B cell (primary cell): ENCODE results near the gene SNRPB. TPM values are rescaled to one million over a fixed set of nuclear protein-coding genes. Genes with fewer than 3 reads are reported as not detected.
A peak's percentile ranks its signal among the peaks of the same experiment; 100 is the strongest.

Experiments used
- ATAC-seq: fragments of 200-7000 bp; cut with Tn5 transposase; one replicate; pipeline ENCODE4 v1.10.0; 2021; ENCODE audit warnings: low read depth, mild to moderate bottlenecking, moderate number of reproducible peaks, moderate library complexity
- CTCF ChIA-PET: fragments of 350-600 bp; sonication (Branson Sonifier 250); formaldehyde crosslinking; loops from one replicate; lab custom pipeline; 2021; ENCODE audit warnings: antibody characterized with exemption, inconsistent platforms; lab: Charles Lee
- POLR2A ChIA-PET: fragments of 350-600 bp; sonication (Branson Sonifier 250); formaldehyde crosslinking; loops from one replicate; lab custom pipeline; 2021; ENCODE audit warnings: antibody characterized with exemption; lab: Charles Lee
- DNase-seq: peaks from one replicate; pipeline ENCODE4 v3.0.0; 2013
- H2AFZ ChIP-seq: 2 replicates; pipeline ENCODE4 v1.6.1; 2012; ENCODE audit warnings: mild to moderate bottlenecking, low read depth, low read length; ENCODE audit not compliant: insufficient read depth, poor library complexity, severe bottlenecking
- H3K27ac ChIP-seq, 2 donors: 1 replicate in 1 of 2; 2 replicates in 1 of 2; pipeline ENCODE4 v1.5.1; 2012 to 2013; ENCODE audit warnings: low read length in 2 of 2, mild to moderate bottlenecking in 2 of 2, moderate library complexity in 1 of 2
- H3K27me3 ChIP-seq, 4 experiments: fragments of 200-600 bp in 1 of 4; sonication (generic) in 1 of 4; replicated peaks in 1 of 4; 1 replicate in 2 of 4; 2 replicates in 2 of 4; pipeline versions ENCODE4 v1.6.1 to v1.7.0; 2013 to 2016; ENCODE audit warnings: low read length in 3 of 4, mild to moderate bottlenecking in 2 of 4, mixed read lengths in 1 of 4, moderate library complexity in 1 of 4; ENCODE audit not compliant: insufficient read depth in 4 of 4, control insufficient read depth in 3 of 4; ENCODE audit errors: control extremely low read depth in 1 of 4
- H3K36me3 ChIP-seq, 2 experiments: replicated peaks in 1 of 2; 1 replicate in 1 of 2; 2 replicates in 1 of 2; pipeline versions ENCODE4 v1.6.1 to v1.7.1; 2013; ENCODE audit warnings: low read length in 1 of 2; ENCODE audit not compliant: insufficient read depth in 2 of 2, control insufficient read depth in 1 of 2; ENCODE audit errors: control extremely low read depth in 1 of 2, extremely low read depth in 1 of 2
- H3K4me1 ChIP-seq, 2 donors: fragments of 200-600 bp in 1 of 2; sonication (generic) in 1 of 2; 1 replicate in 1 of 2; 2 replicates in 1 of 2; pipeline versions ENCODE4 v1.5.1 to v1.6.1; 2013 to 2017; ENCODE audit warnings: low read length in 2 of 2; ENCODE audit not compliant: control insufficient read depth in 2 of 2, insufficient read depth in 2 of 2
- H3K4me2 ChIP-seq: replicated peaks from 2 replicates; pipeline ENCODE3; 2012; ENCODE audit warnings: mild to moderate bottlenecking, low read depth, low read length; ENCODE audit not compliant: poor library complexity, severe bottlenecking
- H3K4me3 ChIP-seq, 5 experiments: fragments of 200-600 bp in 1 of 5; sonication (generic) in 1 of 5; 1 replicate in 3 of 5; 2 replicates in 2 of 5; pipeline versions ENCODE4 v1.5.1 to v1.7.0; 2011 to 2016; ENCODE audit warnings: low read length in 4 of 5, mild to moderate bottlenecking in 4 of 5, low read depth in 2 of 5, control low read depth in 1 of 5, moderate library complexity in 1 of 5; ENCODE audit not compliant: insufficient read depth in 1 of 5; ENCODE audit errors: control extremely low read depth in 1 of 5, extremely low read depth in 1 of 5
- H3K79me2 ChIP-seq: fragments of 200-600 bp; sonication (generic); one replicate; pipeline ENCODE4 v1.6.0; 2016; ENCODE audit warnings: low read length; ENCODE audit not compliant: control insufficient read depth, insufficient read depth
- H3K9ac ChIP-seq: fragments of 200-600 bp; sonication (generic); 2 replicates; pipeline ENCODE4 v1.6.1; 2017; ENCODE audit warnings: mild to moderate bottlenecking, low read length, moderate library complexity
- H3K9me3 ChIP-seq, 3 donors: one replicate each; pipeline versions ENCODE4 v1.6.1 to v1.7.1; 2013; ENCODE audit warnings: low read length in 2 of 3; ENCODE audit not compliant: control insufficient read depth in 2 of 3, insufficient read depth in 1 of 3; ENCODE audit errors: control extremely low read depth in 1 of 3
- H4K20me1 ChIP-seq: 2 replicates; pipeline ENCODE4 v1.6.0; 2012; ENCODE audit warnings: mild to moderate bottlenecking, low read length; ENCODE audit not compliant: insufficient read depth, control insufficient read depth, poor library complexity, severe bottlenecking
- H3K27ac Mint-ChIP-seq: one replicate; pipeline ENCODE4 v1.8.0; 2021; ENCODE audit warnings: mixed read lengths
- H3K27me3 Mint-ChIP-seq: one replicate; pipeline ENCODE4 v1.8.0; 2021; ENCODE audit warnings: mixed read lengths
- H3K4me1 Mint-ChIP-seq: one replicate; pipeline ENCODE4 v1.8.0; 2021; ENCODE audit warnings: mixed read lengths
- H3K4me3 Mint-ChIP-seq: one replicate; pipeline ENCODE4 v1.8.0; 2021; ENCODE audit warnings: mixed read lengths
- H3K9me3 Mint-ChIP-seq: one replicate; pipeline ENCODE4 v1.8.0; 2022; ENCODE audit warnings: mixed read lengths; ENCODE audit not compliant: insufficient read depth
- EZH2 ChIP-seq: IDR thresholded peaks from 2 replicates; pipeline ENCODE4 v1.6.1; 2012; ENCODE audit warnings: borderline replicate concordance, low read depth, mild to moderate bottlenecking, moderate library complexity, low read length; ENCODE audit not compliant: insufficient read depth, poor library complexity, severe bottlenecking
- WGBS: methylation state at CpG from one replicate; pipeline ENCODE4 v1.1.5; 2013; ENCODE audit warnings: missing lambda C conversion rate; ENCODE audit not compliant: insufficient coverage; 5-methylcytosine and 5-hydroxymethylcytosine counted together
- intact Hi-C: fragments of 100-400 bp; cut with micrococcal nuclease; formaldehyde crosslinking; loops from one replicate; pipeline ENCODE4 v1.10.0; 2022
- polyA plus RNA-seq: library from polyadenylated mRNA; depleted of rRNA; stranded (reverse); fragments of >200 nt; gene quantifications from 2 replicates; pipeline ENCODE4 v1.2.3, GENCODE V29; 2012
- total RNA-seq, 2 donors: library from RNA; stranded (reverse); fragments of 120-200 nt in 1 of 2; gene quantifications; 1 replicate in 1 of 2; 2 replicates in 1 of 2; pipeline versions ENCODE4 v1.2.3 to v1.2.4, GENCODE V29; 2013 to 2022
- TF ChIP-seq, protein P1 (sequence below): fragments of 200-600 bp; IDR thresholded peaks from one replicate; pipeline ENCODE4 v1.8.0; 2022; ENCODE audit warnings: antibody characterized with exemption, mild to moderate bottlenecking

SNRPB gene
- total and polyA plus RNA-seq, 2 donors (not counting 1 experiment from before 2014, with no cell fraction given), result 123 to 151 TPM

GRCh38 chr20:2431185-2431584, 39.4 kb downstream of the SNRPB start:
- H3K36me3 ChIP-seq, result no peaks in the 10 kb centered on the region
- Mint-ChIP-seq H3K27me3 (peaks cover 21% of the 10 kb centered on the region), H3K4me3 (no peak overlapping the region), H3K27ac (no peak overlapping the region), H3K9me3 (no peaks in the 10 kb centered on the region), H3K4me1 (no peaks in the 10 kb centered on the region)
- H3K9me3 ChIP-seq, result peaks cover 0 to 4% (median 0%) of the 10 kb centered on the region in 3 donors
- ATAC-seq, result no peak
- TF ChIP-seq, protein P1, sequence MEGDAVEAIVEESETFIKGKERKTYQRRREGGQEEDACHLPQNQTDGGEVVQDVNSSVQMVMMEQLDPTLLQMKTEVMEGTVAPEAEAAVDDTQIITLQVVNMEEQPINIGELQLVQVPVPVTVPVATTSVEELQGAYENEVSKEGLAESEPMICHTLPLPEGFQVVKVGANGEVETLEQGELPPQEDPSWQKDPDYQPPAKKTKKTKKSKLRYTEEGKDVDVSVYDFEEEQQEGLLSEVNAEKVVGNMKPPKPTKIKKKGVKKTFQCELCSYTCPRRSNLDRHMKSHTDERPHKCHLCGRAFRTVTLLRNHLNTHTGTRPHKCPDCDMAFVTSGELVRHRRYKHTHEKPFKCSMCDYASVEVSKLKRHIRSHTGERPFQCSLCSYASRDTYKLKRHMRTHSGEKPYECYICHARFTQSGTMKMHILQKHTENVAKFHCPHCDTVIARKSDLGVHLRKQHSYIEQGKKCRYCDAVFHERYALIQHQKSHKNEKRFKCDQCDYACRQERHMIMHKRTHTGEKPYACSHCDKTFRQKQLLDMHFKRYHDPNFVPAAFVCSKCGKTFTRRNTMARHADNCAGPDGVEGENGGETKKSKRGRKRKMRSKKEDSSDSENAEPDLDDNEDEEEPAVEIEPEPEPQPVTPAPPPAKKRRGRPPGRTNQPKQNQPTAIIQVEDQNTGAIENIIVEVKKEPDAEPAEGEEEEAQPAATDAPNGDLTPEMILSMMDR, result peak; percentile 15
- TF ChIP-seq EZH2, result no peak
- no peak overlapping the region for H3K27ac ChIP-seq
- WGBS, result no CpG with 5 or more reads among the region's 1 CpG
- CTCF ChIA-PET, result no interaction called here
- no peaks in the 10 kb centered on the region for H3K4me1 ChIP-seq
- no peak for DNase-seq
- no peak overlapping the region for H3K4me2 ChIP-seq
- no peak overlapping the region for H2AFZ ChIP-seq
- intact Hi-C loops, result no loop called here
- H3K4me3 ChIP-seq, result no peak overlapping the region
- no peak overlapping the region for H3K9ac ChIP-seq
- H3K79me2 ChIP-seq, result no peaks in the 10 kb centered on the region
- POLR2A ChIA-PET, result no interaction called here
- H4K20me1 ChIP-seq, result no peaks in the 10 kb centered on the region
- H3K27me3 ChIP-seq, result peaks cover 0 to 5% (median 1%) of the 10 kb centered on the region in 4 experiments

- Histone ChIP-seq H3K36me3 (no peaks in the 10 kb centered on the region), H3K79me2 (no peaks in the 10 kb centered on the region), H3K4me3 (no peak overlapping the region), H3K9me3 (peaks cover 0 to 4% (median 0%) of the 10 kb centered on the region in 3 donors), H3K4me1 (no peaks in the 10 kb centered on the region), H2AFZ (no peak overlapping the region), H3K9ac (no peak overlapping the region), H3K27me3 (peaks cover 0 to 5% (median 1%) of the 10 kb centered on the region in 4 experiments), H4K20me1 (no peaks in the 10 kb centered on the region), H3K27ac (no peak overlapping the region), H3K4me2 (no peak overlapping the region)
- CTCF ChIA-PET, result interaction anchor here (0.8 kb wide), 1 partner anchor 223 kb away, joined by 3 read pairs; no protein-coding TSS in a partner anchor
- no CpG with 5 or more reads among the region's 4 CpGs for WGBS
- ATAC-seq (no peak), DNase-seq (no peak)
- intact Hi-C loops, result no loop called here
- no peak for TF ChIP-seq EZH2
- TF ChIP-seq, protein P1, result no peak
- no peaks in the 10 kb centered on the region for H3K4me1 Mint-ChIP-seq
- H3K4me3 Mint-ChIP-seq, result no peak overlapping the region
- POLR2A ChIA-PET, result no interaction called here
- no peak overlapping the region for H3K27ac Mint-ChIP-seq
- no peaks in the 10 kb centered on the region for H3K9me3 Mint-ChIP-seq
- H3K27me3 Mint-ChIP-seq, result peaks cover 19% of the 10 kb centered on the region
These were observed 40.1 kb downstream of the SNRPB start for GRCh38 chr20:2430538-2430937.
